Forelimb muscle (tissue), 1 donor: ENCODE results near the gene TASOR2. TPM values are rescaled to one million over a fixed set of nuclear protein-coding genes. Genes with fewer than 3 reads are reported as not detected.

ENCODE experiments used
- DNase-seq: peaks from one replicate; pipeline ENCODE4 v3.0.0-alpha.2; 2013; ENCODE audit warnings: low read depth
- polyA plus RNA-seq: library from polyadenylated mRNA; unstranded; fragments of 120-200 nt; gene quantifications from one replicate; pipeline ENCODE4 v1.2.1, GENCODE V29; 2013; ENCODE audit not compliant: insufficient read length

TASOR2 gene
- polyA plus RNA-seq, 1 donor, result 30.0 TPM

DNA sequence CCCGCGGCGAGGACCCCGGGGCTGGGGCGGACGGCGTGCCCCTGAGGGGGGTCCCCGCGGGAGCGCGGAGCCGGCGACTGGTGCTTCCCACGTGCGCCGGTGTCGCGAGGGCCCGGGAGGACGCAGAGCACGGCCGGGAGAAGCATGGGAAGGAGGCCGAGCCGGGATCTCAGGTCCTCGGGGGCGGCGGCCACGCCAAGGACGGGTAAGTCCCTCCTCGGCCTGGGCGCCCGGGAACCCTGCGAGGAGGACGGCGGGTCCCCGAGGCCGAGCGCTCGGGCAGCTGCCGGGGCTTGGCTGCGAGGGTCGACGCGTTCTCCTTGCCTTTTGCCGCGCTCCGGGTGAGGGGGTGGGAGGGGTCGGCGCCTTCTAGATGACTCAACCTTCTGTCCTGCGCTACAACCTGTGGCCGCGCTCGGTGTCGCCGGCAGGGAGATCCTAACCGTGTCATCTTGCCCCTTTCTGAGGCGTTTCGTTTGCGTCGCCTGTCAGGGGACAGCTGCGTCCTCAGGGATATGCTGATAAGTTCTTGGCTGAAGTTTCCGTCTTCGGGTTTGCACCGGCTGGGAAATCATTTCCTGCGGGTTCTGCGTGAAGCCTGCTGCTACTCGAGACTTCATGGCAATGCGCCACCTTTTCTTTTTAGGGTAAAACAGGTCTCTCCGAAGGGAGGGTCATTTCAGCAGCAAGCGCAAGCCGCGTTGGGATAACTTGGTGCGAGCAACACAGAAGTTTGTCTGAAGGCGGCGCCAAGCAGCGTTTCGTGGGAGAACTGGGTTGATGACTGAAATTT is 529 bp downstream of the TASOR2 start:
- no peak for DNase-seq

DNA sequence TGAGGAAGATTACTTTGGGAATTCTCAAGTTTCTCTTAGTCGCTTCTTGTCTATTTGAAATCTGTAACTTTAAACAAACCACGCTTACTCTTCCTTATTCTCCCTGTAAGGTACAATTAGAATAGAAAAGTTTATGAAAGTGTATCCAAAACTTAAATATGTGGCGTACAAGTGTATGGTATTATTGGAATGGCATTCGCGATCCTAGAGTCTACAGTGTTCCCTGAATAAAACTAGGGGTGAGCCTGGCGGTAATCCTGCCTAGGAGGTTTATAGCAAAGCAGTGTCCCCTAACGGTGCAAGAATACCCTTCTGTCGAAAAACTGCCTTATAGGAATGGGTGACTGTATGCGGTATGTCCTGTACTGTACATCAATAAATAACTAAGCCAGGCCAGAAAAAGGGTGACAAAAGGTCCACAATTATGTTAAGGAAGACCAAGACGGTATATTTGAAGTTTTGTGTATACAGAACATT is 1.2 kb downstream of the TASOR2 start:
- DNase-seq, result no peak

DNA sequence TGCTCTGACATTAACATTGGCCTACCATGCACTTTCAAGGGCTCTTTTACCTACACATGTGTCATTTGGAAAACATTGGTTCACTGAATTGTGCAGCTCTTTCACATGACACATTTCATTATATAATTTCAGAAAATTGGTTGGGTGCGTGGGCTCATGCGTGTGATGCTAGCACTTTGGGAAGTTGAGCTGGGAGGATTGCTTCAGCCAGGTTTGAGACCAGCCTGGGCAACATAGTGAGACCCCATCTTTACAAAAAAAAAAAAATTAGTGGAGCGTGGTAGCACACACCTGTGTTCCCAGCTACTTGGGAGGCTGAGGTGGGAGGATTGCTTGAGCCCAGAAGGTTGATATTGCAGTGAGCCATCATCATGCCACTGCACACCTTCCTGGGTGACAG is 3.9 kb downstream of the TASOR2 start:
- DNase-seq, result no peak

- no peak for DNase-seq
Measured at GRCh38 chr10:5691786-5692185, 7.1 kb downstream of the TASOR2 start.

DNA sequence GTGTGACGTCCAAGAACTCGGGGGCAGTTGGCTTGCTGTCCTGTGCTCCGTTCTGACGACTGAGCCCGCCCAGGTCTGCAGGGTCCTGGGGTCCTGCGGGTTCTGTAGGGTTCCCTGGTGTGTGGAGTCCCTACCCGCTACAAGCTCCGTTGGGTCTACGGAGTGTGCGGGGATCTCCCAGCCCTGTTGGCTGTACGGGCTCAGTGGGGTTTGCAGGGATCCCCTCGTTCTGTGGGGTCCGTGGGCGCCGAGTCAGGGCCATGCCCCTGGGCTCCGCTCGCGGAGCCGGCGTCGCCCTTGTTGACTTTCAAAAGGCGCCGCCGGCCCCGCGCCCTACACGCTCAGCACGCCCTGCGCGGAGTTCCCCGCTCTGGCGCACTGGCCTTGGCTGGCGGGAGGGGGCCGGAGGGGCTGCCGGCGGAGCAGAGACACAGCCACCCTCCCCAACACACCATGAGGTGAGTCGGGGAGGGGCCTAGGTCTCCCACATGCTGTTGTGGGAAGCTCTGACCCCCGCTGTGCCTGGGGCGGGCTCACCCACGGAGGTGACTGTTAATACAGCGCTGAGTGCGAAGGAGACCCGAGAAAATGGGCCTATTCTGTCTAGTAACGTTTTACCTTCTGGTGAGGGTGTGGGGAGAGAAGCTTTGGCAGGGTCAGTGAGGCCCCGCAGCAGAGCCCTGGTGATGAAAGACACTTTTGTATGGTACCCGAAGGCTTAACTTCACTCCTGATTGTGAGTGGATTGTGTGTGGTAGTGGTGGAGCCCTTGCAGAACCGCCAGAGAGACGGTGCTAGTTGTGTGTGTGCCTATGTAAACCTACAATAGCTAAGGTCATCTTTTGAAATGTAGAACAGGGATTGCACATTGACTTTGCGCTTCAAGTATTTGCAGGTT is 8.1 kb downstream of the TASOR2 start:
- no peak for DNase-seq

- no peak for DNase-seq
Measured at GRCh38 chr10:5694573-5694972, 9.9 kb downstream of the TASOR2 start.

- no peak for DNase-seq
Measured at GRCh38 chr10:5697342-5697741, 12.7 kb downstream of the TASOR2 start.

DNA sequence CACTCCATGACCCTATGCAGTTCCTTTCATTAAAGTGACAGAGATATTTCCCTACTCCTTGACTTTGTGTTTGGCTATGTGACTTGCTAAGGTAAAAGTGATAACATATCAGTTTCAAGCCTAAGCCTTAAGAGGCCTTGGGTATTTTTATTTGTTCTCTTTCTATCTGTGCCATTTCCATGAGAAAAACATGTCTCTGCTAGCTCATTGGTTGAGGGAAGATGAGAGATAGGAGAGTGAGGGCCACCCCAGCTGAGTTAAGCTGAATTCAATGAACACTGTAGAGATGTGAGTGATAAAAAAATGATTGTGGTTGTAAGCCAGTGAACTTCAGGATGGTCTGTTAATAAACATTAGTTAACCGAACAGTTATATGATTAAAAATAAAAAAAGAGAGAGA is 13.4 kb downstream of the TASOR2 start:
- no peak for DNase-seq

DNA sequence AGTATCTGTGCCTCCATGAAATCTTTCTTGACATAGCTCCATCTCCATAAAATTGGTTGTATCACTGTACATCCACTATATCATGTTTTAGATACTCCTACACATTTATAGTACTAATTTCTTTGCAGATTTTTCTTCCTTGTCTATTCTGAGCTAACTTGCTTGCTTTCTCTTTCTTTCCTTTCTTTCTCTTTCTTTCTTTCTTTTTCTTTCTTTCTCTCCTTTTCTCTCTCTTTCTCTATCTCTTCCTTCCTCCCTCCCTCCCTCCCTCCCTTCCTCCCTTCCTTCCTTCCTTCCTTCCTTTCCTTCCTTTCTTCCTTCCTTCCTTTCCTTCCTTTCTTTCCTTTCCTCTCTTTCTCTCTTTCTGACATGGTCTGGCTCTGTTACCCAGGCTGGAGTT is 23.7 kb downstream of the TASOR2 start:
- DNase-seq, result no peak

- no peak for DNase-seq
Measured at GRCh38 chr10:5709865-5710264, 25.2 kb downstream of the TASOR2 start.

DNA sequence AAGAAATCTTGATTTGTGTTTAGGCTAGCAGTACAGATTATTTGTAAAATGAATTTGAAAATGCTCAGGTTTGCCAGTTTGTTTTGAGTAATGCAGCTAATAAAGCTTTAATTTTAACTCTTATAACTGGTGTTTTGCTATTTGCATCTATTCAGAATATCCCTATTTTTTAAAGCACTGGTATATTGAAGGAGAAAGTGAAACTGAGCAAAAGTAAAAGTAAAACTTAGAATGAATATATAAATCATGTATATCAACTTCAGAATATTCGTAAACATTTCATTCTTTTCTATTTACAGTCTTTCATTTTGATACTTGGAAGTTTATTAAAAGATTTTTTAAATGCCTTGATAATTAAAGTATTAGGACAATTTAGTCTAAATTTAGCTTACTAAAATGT is 26.2 kb downstream of the TASOR2 start:
- DNase-seq, result no peak

DNA sequence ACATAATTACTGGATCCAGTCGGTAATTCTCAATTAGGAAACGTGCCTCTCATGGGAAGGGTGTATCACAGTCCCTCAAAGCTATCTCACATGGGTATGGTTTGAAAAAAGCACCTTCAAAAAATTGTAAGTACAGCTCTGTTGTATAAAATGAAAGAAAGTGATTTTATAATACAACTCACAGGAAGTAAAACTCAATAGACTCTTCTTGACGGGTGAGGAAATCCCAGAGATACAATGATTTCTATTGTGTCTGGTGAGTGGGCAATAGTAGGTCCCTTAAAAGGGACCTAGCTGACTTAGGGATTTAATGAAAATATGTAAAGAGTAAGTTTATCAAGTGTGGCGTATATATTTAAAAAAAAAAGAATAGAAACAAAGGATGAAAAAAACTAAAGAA is 27.0 kb downstream of the TASOR2 start:
- no peak for DNase-seq

DNA sequence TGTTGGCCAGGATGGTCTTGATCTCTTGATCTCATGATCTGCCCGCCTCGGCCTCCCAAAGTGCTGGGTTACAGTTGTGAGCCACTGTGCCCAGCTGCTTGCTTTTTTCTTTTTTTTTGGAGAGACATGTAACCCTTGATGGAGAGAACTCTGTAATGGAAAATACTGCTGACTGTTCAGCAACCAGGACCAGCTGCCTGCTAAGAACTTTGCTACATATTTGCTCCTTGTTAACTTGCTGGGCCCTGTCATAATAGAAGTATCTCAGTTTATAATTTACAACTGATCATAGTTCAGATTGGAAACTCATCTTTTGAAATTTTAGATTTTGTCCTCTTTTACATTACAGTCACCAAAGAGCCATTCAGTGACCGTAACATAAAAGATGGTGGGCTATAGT is 34.9 kb downstream of the TASOR2 start:
- DNase-seq, result no peak

DNA sequence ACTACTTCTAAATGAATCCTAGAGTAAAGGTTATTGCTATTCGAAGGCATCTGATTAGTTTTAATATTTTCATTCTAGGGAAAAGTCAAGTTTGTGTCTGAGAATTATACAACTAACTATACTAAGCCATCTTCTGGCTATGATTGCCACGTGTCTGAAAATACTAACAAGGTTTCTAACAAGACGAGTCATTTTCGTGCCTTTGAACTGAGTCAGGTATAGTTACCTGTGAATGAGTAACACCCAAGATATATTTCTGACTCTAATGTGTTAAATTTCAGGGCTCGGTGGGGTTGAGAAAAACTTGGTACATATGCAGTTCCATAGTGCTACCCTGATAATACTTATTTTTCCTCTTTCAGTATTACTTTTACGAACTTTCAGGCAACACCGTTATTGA is 35.5 kb downstream of the TASOR2 start:
- no peak for DNase-seq

- no peak for DNase-seq
Measured at GRCh38 chr10:5723692-5724091, 39.1 kb downstream of the TASOR2 start.

DNA sequence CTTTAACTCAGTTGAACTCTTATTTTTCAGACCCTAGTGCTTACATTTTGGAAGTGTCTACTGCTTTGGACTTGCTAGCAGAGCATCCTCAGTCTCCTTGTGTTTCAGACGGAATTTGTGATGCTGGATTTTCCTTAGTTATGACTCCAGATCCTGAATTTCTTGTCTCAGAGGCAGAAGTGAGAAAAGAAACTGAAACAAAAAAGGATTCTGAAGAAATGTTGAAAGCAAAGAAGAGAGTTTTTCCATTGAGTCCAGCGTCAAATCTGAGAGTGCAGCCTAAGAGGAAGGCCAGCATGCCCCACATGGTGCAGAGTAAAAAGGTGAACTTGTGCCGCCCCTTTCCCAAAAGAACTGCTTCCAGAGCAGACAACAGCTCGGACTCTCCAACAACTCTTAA is 46.1 kb downstream of the TASOR2 start:
- DNase-seq, result no peak

DNA sequence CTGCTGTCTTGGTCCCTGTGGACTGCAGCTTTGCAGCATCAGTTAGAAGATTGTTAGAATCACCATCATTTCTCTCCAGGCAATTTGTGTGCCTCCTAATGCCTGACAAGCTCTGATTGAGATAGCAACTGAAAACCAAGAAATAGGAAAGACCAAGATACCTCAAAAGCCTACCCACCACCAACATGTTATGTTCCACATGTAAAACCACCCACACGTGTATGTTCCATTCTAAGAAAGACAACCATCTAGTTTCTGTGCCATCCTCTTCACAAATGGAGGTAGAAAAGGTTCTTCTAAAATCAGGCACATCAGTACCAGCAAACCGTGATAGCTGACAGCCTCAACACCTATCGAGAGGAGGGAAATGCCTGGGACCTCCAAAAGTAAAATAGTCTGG is 46.9 kb downstream of the TASOR2 start:
- no peak for DNase-seq

GRCh38 chr10:5732141-5732540 is 47.5 kb downstream of the TASOR2 start:
- DNase-seq, result no peak

Other genes with a start within 250 kb of the TASOR2 start
- not detected for gene CALML5, start 185.3 kb upstream of the TASOR2 start, polyA plus RNA-seq
- 0.09 TPM for gene CALML3, start 159.9 kb upstream of the TASOR2 start, polyA plus RNA-seq
- 12.2 TPM for gene ASB13, start 18.2 kb upstream of the TASOR2 start, polyA plus RNA-seq
- 224 TPM for gene GDI2, start 128.6 kb downstream of the TASOR2 start, polyA plus RNA-seq
- 7.3 TPM for gene ANKRD16, start 205.1 kb downstream of the TASOR2 start, polyA plus RNA-seq
- 48.0 TPM for gene FBH1, start 205.4 kb downstream of the TASOR2 start, polyA plus RNA-seq